Epithelial cell of esophagus (primary cell): ENCODE results near the gene FFAR4.
A peak's percentile ranks its signal among the peaks of the same experiment; 100 is the strongest.

Experiments used
- DNase-seq: peaks from one replicate; pipeline ENCODE4 v3.0.0; 2010; ENCODE audit warnings: low read depth
- H3K4me3 ChIP-seq: 2 replicates; pipeline ENCODE4 v1.5.1; 2011; ENCODE audit warnings: mild to moderate bottlenecking, low read length, control low read depth
- CTCF ChIP-seq: IDR thresholded peaks from 2 replicates; pipeline ENCODE4 v1.5.1; 2011; ENCODE audit warnings: low read depth, mild to moderate bottlenecking, low read length, control low read depth, inconsistent platforms; ENCODE audit not compliant: insufficient read depth; ENCODE audit errors: missing control alignments

The FFAR4 gene

GRCh38 chr10:93554760-93555432 lies 11.6 kb upstream of the FFAR4 start:
- TF ChIP-seq CTCF: peak; percentile 77
- no peak overlapping the region for H3K4me3 ChIP-seq
- peak; percentile 69 for DNase-seq

- no peak for DNase-seq
- H3K4me3 ChIP-seq: no peak overlapping the region
- no peak for TF ChIP-seq CTCF
Observed at GRCh38 chr10:93559490-93559889, 7.0 kb upstream of the FFAR4 start.

DNA sequence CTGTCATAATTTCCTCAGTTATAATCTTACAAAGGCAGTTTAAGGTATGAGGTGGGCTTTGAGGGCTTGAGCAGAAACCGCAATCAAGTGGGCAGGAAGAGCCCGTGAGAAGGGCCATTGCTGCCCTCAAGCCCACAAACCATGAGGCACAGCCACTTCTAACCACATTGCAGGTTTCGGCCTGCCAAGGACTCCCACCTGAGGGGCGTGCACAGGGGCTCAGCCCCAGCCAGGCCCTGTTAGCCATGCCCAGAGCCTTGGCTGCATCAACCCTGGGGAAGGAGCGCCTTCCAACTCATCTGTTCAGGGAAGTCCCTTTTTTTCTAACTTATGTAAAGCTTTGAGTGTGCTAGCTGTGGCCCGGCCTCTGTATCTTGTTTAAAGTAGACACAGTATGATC lies 5.9 kb upstream of the FFAR4 start:
- TF ChIP-seq CTCF: no peak
- no peak overlapping the region for H3K4me3 ChIP-seq
- no peak for DNase-seq

DNA sequence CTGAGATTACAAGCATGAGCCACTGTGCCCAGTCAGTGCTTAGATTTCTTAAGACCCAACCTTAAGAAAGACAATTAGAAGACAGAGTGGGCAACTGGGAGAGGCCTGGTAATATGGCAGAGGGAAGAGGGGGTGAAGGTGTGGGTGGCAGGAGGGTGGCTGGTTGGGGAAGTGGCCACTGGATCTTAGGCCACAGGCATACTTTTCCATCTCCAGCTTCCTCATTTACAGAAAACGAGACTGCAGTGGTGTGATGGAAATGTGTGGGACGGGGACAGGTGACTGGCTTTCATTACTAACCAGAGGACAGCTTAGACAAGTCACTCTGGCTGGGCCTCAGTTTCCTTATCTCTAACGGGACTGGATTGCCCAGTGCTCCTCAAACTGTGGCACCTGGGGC lies 1.0 kb upstream of the FFAR4 start:
- DNase-seq: no peak
- TF ChIP-seq CTCF: no peak
- H3K4me3 ChIP-seq: no peak overlapping the region

GRCh38 chr10:93567277-93568104 lies 1.0 kb downstream of the FFAR4 start:
- no peak for DNase-seq
- no peak for TF ChIP-seq CTCF
- no peak overlapping the region for H3K4me3 ChIP-seq

DNA sequence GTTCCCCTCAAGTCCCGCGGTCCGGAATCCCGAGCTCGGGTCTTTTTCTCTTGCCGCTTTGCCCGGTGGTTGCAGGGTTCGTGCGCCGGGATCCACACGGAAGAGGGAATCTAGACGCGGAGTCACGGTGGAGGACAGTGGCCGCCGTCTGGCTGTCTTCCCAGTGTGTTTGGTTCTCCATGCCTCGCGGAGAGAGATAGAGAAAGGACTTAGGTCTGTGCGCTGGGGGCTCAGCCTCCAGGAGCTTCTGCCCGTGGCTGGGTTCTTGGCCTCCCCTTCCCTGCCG lies 1.6 kb downstream of the FFAR4 start:
- no peak for TF ChIP-seq CTCF
- H3K4me3 ChIP-seq: no peak overlapping the region
- DNase-seq: no peak

GRCh38 chr10:93570383-93570782 lies 3.9 kb downstream of the FFAR4 start:
- no peak for DNase-seq
- no peak for TF ChIP-seq CTCF
- H3K4me3 ChIP-seq: no peak overlapping the region
